K562 (cell line): ENCODE measurements around the gene CDNF. TPM values are rescaled to one million over a fixed set of nuclear protein-coding genes. Genes with fewer than 3 reads are reported as not detected.

Experiments
- ATAC-seq: fragments of 200-7000 bp; cut with Tn5 transposase; 3 replicates; pipeline ENCODE4 v1.9.1; 2020; ENCODE audit warnings: moderate library complexity
- BruUV-seq: library from RNA; stranded (reverse); fragments of 400-500 nt; replicated peaks from 2 replicates; lab custom pipeline; 2021; lab: Mats Ljungman, UMichigan
- CTCF ChIA-PET: fragments of 300-600 bp; formaldehyde crosslinking; extraction: SDS; loops from one replicate; lab custom pipeline; 2021; ENCODE audit warnings: low intra/inter-chr PET ratio; lab: Yijun Ruan, JAX
- POLR2A ChIA-PET: fragments of 300-600, 350-650 bp; sonication (Branson Sonifier 250); formaldehyde crosslinking; extraction: SDS; loops from one replicate; lab custom pipeline; 2021; ENCODE audit warnings: antibody characterized with exemption, inconsistent platforms; lab: Yijun Ruan, JAX
- DNase-seq, 4 experiments: peaks; one replicate each; pipeline versions ENCODE4 v3.0.0 to v3.0.0-alpha.2; 2011 to 2018; ENCODE audit warnings: low spot score in 3 of 4, mixed read lengths in 3 of 4; ENCODE audit errors: extremely low read depth in 1 of 4
- FAIRE-seq: peaks from 2 replicates; lab custom pipeline; 2011; peaks lifted over from hg19 to GRCh38; lab: Jason Lieb, UNC
- H2AFZ ChIP-seq: 2 replicates; pipeline ENCODE4 v1.6.0; 2011; ENCODE audit warnings: low read depth, low read length, control low read depth, inconsistent platforms
- H3K27ac ChIP-seq: fragments of 200-600 bp; 3 replicates; pipeline ENCODE4 v1.8.0; 2011; ENCODE audit warnings: low read depth, mild to moderate bottlenecking, control low read depth, inconsistent platforms, low read length, moderate library complexity, mixed read lengths; ENCODE audit errors: extremely low read depth
- H3K27me3 ChIP-seq, 2 experiments: fragments of 300-600 bp in 1 of 2; 2 replicates in 1 of 2; 3 replicates in 1 of 2; pipeline versions ENCODE4 v1.6.0 to v1.8.0; 2011; ENCODE audit warnings: inconsistent platforms in 2 of 2, low read length in 2 of 2, mild to moderate bottlenecking in 1 of 2, mixed read lengths in 1 of 2, moderate library complexity in 1 of 2; ENCODE audit not compliant: control insufficient read depth in 2 of 2, insufficient read depth in 2 of 2
- H3K36me3 ChIP-seq: fragments of 300-600 bp; 3 replicates; pipeline ENCODE4 v1.8.0; 2011; ENCODE audit warnings: mild to moderate bottlenecking, low read length, inconsistent platforms; ENCODE audit not compliant: control insufficient read depth, insufficient read depth
- H3K4me1 ChIP-seq, 2 experiments: fragments of 200-600 bp in 1 of 2; replicated peaks in 1 of 2; 2 replicates in 1 of 2; 3 replicates in 1 of 2; pipeline versions ENCODE4 v1.5.1 to v1.8.0; 2011; ENCODE audit warnings: inconsistent platforms in 2 of 2, low read length in 2 of 2, mild to moderate bottlenecking in 1 of 2, mixed read lengths in 1 of 2, moderate library complexity in 1 of 2; ENCODE audit not compliant: control insufficient read depth in 2 of 2, insufficient read depth in 2 of 2
- H3K4me2 ChIP-seq: 2 replicates; pipeline ENCODE4 v1.6.1; 2011; ENCODE audit warnings: low read length, control low read depth, inconsistent platforms, mixed read lengths; ENCODE audit not compliant: insufficient read depth
- H3K4me3 ChIP-seq: fragments of 200-600 bp; sonication (generic), shearing (Covaris generic); 2 replicates; pipeline ENCODE4 v1.5.1; 2016; ENCODE audit warnings: control low read depth, inconsistent platforms
- H3K79me2 ChIP-seq: fragments of 200-600 bp; 3 replicates; pipeline ENCODE4 v1.8.0; 2011; ENCODE audit warnings: low read length, inconsistent platforms; ENCODE audit not compliant: control insufficient read depth, insufficient read depth
- H3K9ac ChIP-seq, 2 experiments: 2 replicates each; pipeline versions ENCODE4 v1.6.0 to v1.6.1; 2011; ENCODE audit warnings: low read depth in 2 of 2, low read length in 2 of 2, control low read depth in 1 of 2, inconsistent platforms in 1 of 2, mild to moderate bottlenecking in 1 of 2, mixed read lengths in 1 of 2; ENCODE audit not compliant: insufficient read depth in 1 of 2
- H3K9me1 ChIP-seq: one replicate; pipeline ENCODE4 v1.6.0; 2011; ENCODE audit warnings: inconsistent platforms, mild to moderate bottlenecking, low read length, moderate library complexity; ENCODE audit not compliant: control insufficient read depth, insufficient read depth
- H3K9me3 ChIP-seq: replicated peaks from 2 replicates; pipeline ENCODE4 v1.5.1; 2011; ENCODE audit warnings: low read depth, low read length, inconsistent platforms; ENCODE audit not compliant: control insufficient read depth, insufficient read depth
- H4K20me1 ChIP-seq: replicated peaks from 2 replicates; pipeline ENCODE4 v1.6.1; 2011; ENCODE audit warnings: low read length, inconsistent platforms, mixed read lengths; ENCODE audit not compliant: control insufficient read depth, insufficient read depth
- ATF1 ChIP-seq, 2 experiments: fragments of 450-650 bp in 1 of 2; IDR thresholded peaks; 2 replicates each; pipeline ENCODE4 v1.6.1; 2016; ENCODE audit warnings: missing compliant biosample characterization in 1 of 2, missing genetic modification characterization in 1 of 2
- CBFA2T2 ChIP-seq: fragments of 450-650 bp; conservative IDR thresholded peaks from 2 replicates; pipeline ENCODE4 v1.6.1; 2017; ENCODE audit warnings: mild to moderate bottlenecking
- CREB1 ChIP-seq, 2 experiments: sonication (generic) in 1 of 2; formaldehyde crosslinking in 1 of 2; IDR thresholded peaks; 2 replicates each; pipeline versions ENCODE4 v1.6.1 to v1.8.0; 2012 to 2022; ENCODE audit warnings: inconsistent platforms in 1 of 2, mild to moderate bottlenecking in 1 of 2, missing genetic modification reagents in 1 of 2, moderate library complexity in 1 of 2
- ELK1 ChIP-seq: sonication (generic); formaldehyde crosslinking; IDR thresholded peaks from 2 replicates; pipeline ENCODE4 v1.8.1; 2022; ENCODE audit warnings: missing genetic modification reagents
- FOXO4 ChIP-seq: fragments of 450-650 bp; formaldehyde crosslinking; IDR thresholded peaks from 2 replicates; pipeline ENCODE4 v1.4.0; 2020; ENCODE audit warnings: mild to moderate bottlenecking, moderate library complexity
- GTF2E2 ChIP-seq: fragments of 200-800 bp; sonication (Bioruptor generic); IDR thresholded peaks from 2 replicates; pipeline ENCODE4 v1.6.1; 2016; ENCODE audit warnings: missing genetic modification characterization, missing compliant biosample characterization
- KDM1A ChIP-seq, 2 experiments: fragments of 450-650 bp; IDR thresholded peaks; 2 replicates each; pipeline ENCODE4 v1.6.1; 2016; ENCODE audit warnings: mild to moderate bottlenecking in 2 of 2
- KDM5B ChIP-seq: fragments of 200-600 bp; sonication (generic); IDR thresholded peaks from 2 replicates; pipeline ENCODE4 v1.6.1; 2012; ENCODE audit warnings: low read depth, mild to moderate bottlenecking, moderate library complexity, low read length, control low read depth, inconsistent platforms; ENCODE audit not compliant: insufficient replicate concordance
- NFATC3 ChIP-seq: fragments of 450-650 bp; IDR thresholded peaks from 2 replicates; pipeline ENCODE4 v1.6.1; 2017; ENCODE audit warnings: mild to moderate bottlenecking
- NFRKB ChIP-seq: fragments of 450-650 bp; IDR thresholded peaks from 2 replicates; pipeline ENCODE4 v1.6.1; 2016; ENCODE audit warnings: low read depth
- POLR2H ChIP-seq: IDR thresholded peaks from 2 replicates; pipeline ENCODE4 v1.6.1; 2016; ENCODE audit warnings: missing genetic modification characterization, low read depth, mild to moderate bottlenecking, control low read depth, missing compliant biosample characterization, moderate library complexity
- SNAPC5 ChIP-seq: fragments of 250-450 bp; sonication (Bioruptor Pico); IDR thresholded peaks from 2 replicates; pipeline ENCODE4 v1.8.0; 2021; ENCODE audit warnings: moderate library complexity, mild to moderate bottlenecking, inconsistent platforms
- YBX1 ChIP-seq: fragments of 450-650 bp; IDR thresholded peaks from 2 replicates; pipeline ENCODE4 v1.7.1; 2016; ENCODE audit warnings: mild to moderate bottlenecking
- ZBTB7A ChIP-seq: IDR thresholded peaks from 2 replicates; pipeline ENCODE4 v1.6.1; 2011; ENCODE audit warnings: low read depth, mild to moderate bottlenecking, low read length, moderate library complexity, borderline replicate concordance; ENCODE audit not compliant: control insufficient read depth
- ZC3H8 ChIP-seq: fragments of 450-650 bp; IDR thresholded peaks from 2 replicates; pipeline ENCODE4 v1.6.1; 2017
- ZNF282 ChIP-seq: sonication (generic); formaldehyde crosslinking; IDR thresholded peaks from 2 replicates; pipeline ENCODE4 v1.8.1; 2023; ENCODE audit warnings: missing genetic modification reagents
- ZNF445 ChIP-seq: fragments of 250-450 bp; sonication (Bioruptor Pico); IDR thresholded peaks from 2 replicates; pipeline ENCODE4 v1.4.0; 2020; ENCODE audit warnings: low read depth, mild to moderate bottlenecking, moderate library complexity
- ZNF512 ChIP-seq: IDR thresholded peaks from 2 replicates; pipeline ENCODE4 v1.6.1; 2016; ENCODE audit warnings: missing genetic modification characterization, missing compliant biosample characterization
- ZSCAN29 ChIP-seq: fragments of 450-650 bp; IDR thresholded peaks from 2 replicates; pipeline ENCODE4 v1.6.1; 2017
- WGBS: fragments of 100-300 bp; shearing (Covaris generic); methylation state at CpG from one replicate; pipeline ENCODE4 v1.1.6; 2016; ENCODE audit warnings: low coverage, mixed read lengths; ENCODE audit not compliant: insufficient coverage; ENCODE audit errors: missing lambda C conversion rate; 5-methylcytosine and 5-hydroxymethylcytosine counted together
- in situ Hi-C: fragments of 300-500 bp; cut with MboI; formaldehyde crosslinking; loops from 4 replicates; pipeline ENCODE4 v1.15.0; 2018; ENCODE audit warnings: inconsistent platforms, mixed read lengths
- intact Hi-C: fragments of 100-400 bp; cut with micrococcal nuclease; formaldehyde crosslinking; loops from 2 replicates; pipeline ENCODE4 v1.14.2; 2022
- polyA plus RNA-seq, 8 experiments: library from polyadenylated mRNA; depleted of rRNA in 4 of 8; stranded (reverse) in 5 of 8; unstranded in 3 of 8; fragments of >200 nt; fragmentation: Nextera tagmentation in 2 of 8; fragmentation: Illumina TruSeq in 1 of 8; extraction: Ambion mirVana in 2 of 8; extraction: Trizol in 1 of 8; gene quantifications; 2 replicates each; pipeline versions ENCODE4 v1.2.1 to v1.2.3, GENCODE V29; 2011 to 2014; ENCODE audit warnings: inconsistent platforms in 1 of 8, missing spikeins in 1 of 8
- total RNA-seq, 7 experiments: library from RNA; depleted of rRNA in 6 of 7; stranded (reverse); fragments of >200 nt in 6 of 7; fragmentation: Illumina TruSeq in 2 of 7; extraction: Trizol in 2 of 7; gene quantifications; 2 replicates each; pipeline versions ENCODE4 v1.2.1 to v1.2.3, GENCODE V29; 2011 to 2021; ENCODE audit warnings: low replicate concordance in 1 of 7

The CDNF gene
- total and polyA plus RNA-seq, 9 of the 15 experiments (the other 6 are each of a cell fraction or from before 2014, with no cell fraction given) = 0.18 to 1.6 (median 0.61) TPM

GRCh38 chr10:14821635-14822375 lies 16.0 kb downstream of the CDNF start:
- Histone ChIP-seq H3K9ac (no peak overlapping the region), H3K27ac (no peak overlapping the region), H3K79me2 (no peaks in the 10 kb centered on the region), H3K27me3 (peaks cover 8 to 9% of the 10 kb centered on the region in 2 experiments; a peak in 4 of 5 replicates), H3K9me1 (no peaks in the 10 kb centered on the region), H4K20me1 (no peaks in the 10 kb centered on the region), H2AFZ (no peak overlapping the region), H3K4me3 (no peak overlapping the region), H3K4me1 (no peaks in the 10 kb centered on the region; a peak in 1 of 5 replicates), H3K9me3 (no peaks in the 10 kb centered on the region), H3K36me3 (no peaks in the 10 kb centered on the region), H3K4me2 (no peak overlapping the region)
- TF ChIP-seq ZC3H8 = no peak
- no peak for TF ChIP-seq FOXO4
- TF ChIP-seq POLR2H (tag) = no peak
- TF ChIP-seq KDM1A (IDR thresholded peaks at IDR 0.05) = no peak
- no peak for TF ChIP-seq ZNF282 (CRISPR knock-in tag)
- no peak for TF ChIP-seq ZNF512
- TF ChIP-seq CBFA2T2 = no peak
- TF ChIP-seq CREB1 (IDR thresholded peaks at IDR 0.05) = no peak
- no peak for TF ChIP-seq CREB1 (CRISPR knock-in tag; IDR thresholded peaks at IDR 0.05)
- no peak for TF ChIP-seq SNAPC5 (CRISPR knock-in tag)
- no peak for TF ChIP-seq NFATC3
- TF ChIP-seq ATF1 (CRISPR knock-in tag; IDR thresholded peaks at IDR 0.05) = no peak
- no peak for TF ChIP-seq ATF1 (tag; IDR thresholded peaks at IDR 0.05)
- TF ChIP-seq ZBTB7A = no peak
- no peak for TF ChIP-seq ELK1 (CRISPR knock-in tag)
- no peak for TF ChIP-seq GTF2E2 (tag)
- no peak for TF ChIP-seq KDM5B
- no peak for TF ChIP-seq ZSCAN29
- no peak for TF ChIP-seq YBX1
- no peak for TF ChIP-seq NFRKB
- no peak for TF ChIP-seq ZNF445 (CRISPR knock-in tag)
- intact Hi-C loops = loop anchor here (2.0 kb wide), 1 partner anchor 285 kb away; no protein-coding TSS in a partner anchor
- ATAC-seq = no peak
- no peak for FAIRE-seq
- POLR2A ChIA-PET = no interaction called here
- no TSS peak for BruUV-seq
- CTCF ChIA-PET = no interaction called here
- no peak for DNase-seq
- in situ Hi-C loops = no loop called here
- 11% methylated on average over 6 of the region's 6 CpGs for WGBS
